ENCODE data around the gene EYS. TPM values are rescaled to one million over a fixed set of nuclear protein-coding genes. Genes with fewer than 3 reads are reported as not detected.
"Not testable (repeated sequence)": the region's sequence is repeated elsewhere in the genome, so short reads cannot be mapped to it uniquely, and the experiment has no call there.

EYS gene
- polyA plus RNA-seq, 2 of the 4 experiments (the other 2 are of a cell fraction), result 0.03 to 0.06 TPM

DNA sequence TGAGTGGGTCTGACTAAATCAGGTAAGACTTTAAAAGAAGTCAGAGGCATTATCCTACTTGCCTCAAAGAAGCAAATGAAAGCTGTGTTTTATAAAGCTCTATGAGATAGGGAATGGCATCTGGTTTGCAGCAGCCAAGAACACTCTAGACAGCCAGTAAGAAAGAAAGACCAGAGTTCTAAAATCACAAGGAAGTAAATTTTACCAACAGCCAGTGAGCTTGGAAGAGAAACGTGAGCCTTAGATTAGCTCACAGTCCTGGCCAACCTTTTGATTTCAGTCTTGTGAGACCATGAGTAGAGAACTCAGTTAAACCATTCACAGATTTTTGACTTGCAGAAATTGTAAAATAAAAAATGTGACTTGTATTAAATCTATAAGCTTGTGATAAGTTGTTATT lies 693.0 kb downstream of the EYS start:
- 47% methylated on average over 1 of the region's 1 CpG for WGBS (ENCODE audit: missing lambda C conversion rate)
- Histone ChIP-seq H3K4me2 (no peak overlapping the region), H3K9me3 (no peaks in the 10 kb centered on the region), H3K4me3 (no peak overlapping the region), H3K27ac (no peak overlapping the region), H3K4me1 (no peaks in the 10 kb centered on the region)
- ATAC-seq (no peak), FAIRE-seq (no peak), DNase-seq (ENCODE audit: low read depth in 1 of 2, low spot score in 1 of 2) (no peak)
- ChIA-PET POLR2A (no interaction called here), CTCF (no interaction called here)
- no peak for TF ChIP-seq EHF (CRISPR knock-in tag; IDR thresholded peaks at IDR 0.05)
- TF ChIP-seq TFCP2L1 (CRISPR knock-in tag; IDR thresholded peaks at IDR 0.05), result no peak
- TF ChIP-seq, protein P1, sequence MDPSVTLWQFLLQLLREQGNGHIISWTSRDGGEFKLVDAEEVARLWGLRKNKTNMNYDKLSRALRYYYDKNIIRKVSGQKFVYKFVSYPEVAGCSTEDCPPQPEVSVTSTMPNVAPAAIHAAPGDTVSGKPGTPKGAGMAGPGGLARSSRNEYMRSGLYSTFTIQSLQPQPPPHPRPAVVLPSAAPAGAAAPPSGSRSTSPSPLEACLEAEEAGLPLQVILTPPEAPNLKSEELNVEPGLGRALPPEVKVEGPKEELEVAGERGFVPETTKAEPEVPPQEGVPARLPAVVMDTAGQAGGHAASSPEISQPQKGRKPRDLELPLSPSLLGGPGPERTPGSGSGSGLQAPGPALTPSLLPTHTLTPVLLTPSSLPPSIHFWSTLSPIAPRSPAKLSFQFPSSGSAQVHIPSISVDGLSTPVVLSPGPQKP (IDR thresholded peaks at IDR 0.05; ENCODE audit: low read depth, low read length), result no peak

DNA sequence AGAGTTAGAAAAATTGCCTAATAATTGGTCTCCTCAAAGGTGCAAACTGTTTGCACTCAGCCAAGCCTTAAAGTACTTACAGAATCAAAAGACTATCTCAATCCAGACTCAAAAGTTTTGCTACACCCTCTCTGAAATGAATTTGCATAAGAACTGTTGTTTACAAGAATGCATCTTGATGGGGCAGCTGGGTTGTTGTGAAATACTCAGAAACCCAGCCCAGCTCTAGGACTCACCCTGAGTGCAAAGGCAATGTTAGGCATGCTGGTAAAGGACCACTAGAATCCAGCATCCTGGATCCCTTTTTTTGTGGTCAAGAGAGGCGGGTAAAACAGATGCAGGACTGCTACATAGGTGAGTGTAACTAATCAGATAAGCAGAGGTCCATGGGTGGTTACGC lies 700.2 kb downstream of the EYS start:
- ChIA-PET POLR2A (no interaction called here), CTCF (no interaction called here)
- no peak for ATAC-seq
- Histone ChIP-seq H3K4me2 (no peak overlapping the region), H3K27ac (no peak overlapping the region), H3K4me3 (no peak overlapping the region), H3K9me3 (no peaks in the 10 kb centered on the region), H3K4me1 (no peaks in the 10 kb centered on the region)
- 42% methylated on average over 2 of the region's 2 CpGs for WGBS (ENCODE audit: missing lambda C conversion rate)
- DNase-seq (ENCODE audit: low read depth in 1 of 2, low spot score in 1 of 2), result no peak
- FAIRE-seq, result no peak
- TF ChIP-seq SMC3 (IDR thresholded peaks at IDR 0.05), result no peak
- TF ChIP-seq TFCP2L1 (CRISPR knock-in tag; IDR thresholded peaks at IDR 0.05), result no peak
- TF ChIP-seq FOSL2 (IDR thresholded peaks at IDR 0.05), result no peak
- TF ChIP-seq FOSL2 (CRISPR knock-in tag; IDR thresholded peaks at IDR 0.05), result no peak
- TF ChIP-seq, protein P2, sequence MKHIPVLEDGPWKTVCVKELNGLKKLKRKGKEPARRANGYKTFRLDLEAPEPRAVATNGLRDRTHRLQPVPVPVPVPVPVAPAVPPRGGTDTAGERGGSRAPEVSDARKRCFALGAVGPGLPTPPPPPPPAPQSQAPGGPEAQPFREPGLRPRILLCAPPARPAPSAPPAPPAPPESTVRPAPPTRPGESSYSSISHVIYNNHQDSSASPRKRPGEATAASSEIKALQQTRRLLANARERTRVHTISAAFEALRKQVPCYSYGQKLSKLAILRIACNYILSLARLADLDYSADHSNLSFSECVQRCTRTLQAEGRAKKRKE (CRISPR knock-in tag; IDR thresholded peaks at IDR 0.05; ENCODE audit: low read depth), result no peak
- TF ChIP-seq HDAC2 (IDR thresholded peaks at IDR 0.05), result no peak
- TF ChIP-seq EP300 (IDR thresholded peaks at IDR 0.05), result no peak
- no peak for TF ChIP-seq ZSCAN20 (CRISPR knock-in tag; IDR thresholded peaks at IDR 0.05)
- TF ChIP-seq, protein P3, sequence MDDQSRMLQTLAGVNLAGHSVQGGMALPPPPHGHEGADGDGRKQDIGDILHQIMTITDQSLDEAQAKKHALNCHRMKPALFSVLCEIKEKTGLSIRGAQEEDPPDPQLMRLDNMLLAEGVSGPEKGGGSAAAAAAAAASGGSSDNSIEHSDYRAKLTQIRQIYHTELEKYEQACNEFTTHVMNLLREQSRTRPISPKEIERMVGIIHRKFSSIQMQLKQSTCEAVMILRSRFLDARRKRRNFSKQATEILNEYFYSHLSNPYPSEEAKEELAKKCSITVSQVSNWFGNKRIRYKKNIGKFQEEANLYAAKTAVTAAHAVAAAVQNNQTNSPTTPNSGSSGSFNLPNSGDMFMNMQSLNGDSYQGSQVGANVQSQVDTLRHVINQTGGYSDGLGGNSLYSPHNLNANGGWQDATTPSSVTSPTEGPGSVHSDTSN (IDR thresholded peaks at IDR 0.05), result no peak
- TF ChIP-seq ZFP36 (IDR thresholded peaks at IDR 0.05; ENCODE audit: borderline replicate concordance, partially characterized antibody), result no peak
- TF ChIP-seq ZC3H11A (IDR thresholded peaks at IDR 0.05), result no peak
- no peak for TF ChIP-seq MAFK (IDR thresholded peaks at IDR 0.05; ENCODE audit: partially characterized antibody)
- no peak for TF ChIP-seq TP53 (CRISPR knock-in tag; IDR thresholded peaks at IDR 0.05)
- TF ChIP-seq PHF8 (IDR thresholded peaks at IDR 0.05; ENCODE audit: borderline replicate concordance, low read depth), result no peak
- no peak for TF ChIP-seq FOSB (CRISPR knock-in tag; IDR thresholded peaks at IDR 0.05)

DNA sequence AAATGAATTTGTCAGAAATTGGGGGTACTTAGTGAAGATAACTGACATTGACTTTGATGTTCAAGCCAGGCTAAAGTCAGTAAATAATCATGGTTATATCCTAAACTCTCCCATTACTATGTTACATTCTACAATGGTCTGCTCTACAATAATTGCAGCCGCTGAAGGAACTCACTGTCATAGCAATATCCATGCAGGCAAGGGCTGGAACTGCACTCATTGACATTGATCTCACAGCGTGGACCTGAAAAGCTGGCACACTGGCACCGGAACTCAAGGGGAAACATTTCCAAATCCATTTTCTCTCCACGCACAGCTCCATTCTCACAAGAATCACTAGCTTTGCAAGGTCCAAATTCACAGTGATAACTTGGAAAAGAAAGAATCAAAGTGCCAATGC lies 702.7 kb downstream of the EYS start:
- POLR2A ChIA-PET, result no interaction called here
- Histone ChIP-seq H3K4me3 (no peak overlapping the region), H3K4me2 (no peak overlapping the region), H3K4me1 (no peaks in the 10 kb centered on the region), H3K27ac (no peak overlapping the region), H3K9me3 (no peaks in the 10 kb centered on the region)
- FAIRE-seq (no peak), ATAC-seq (no peak), DNase-seq (ENCODE audit: low read depth in 1 of 2, low spot score in 1 of 2) (no peak)
- CTCF ChIA-PET, result no interaction called here
- 56% methylated on average over 4 of the region's 4 CpGs for WGBS (ENCODE audit: missing lambda C conversion rate)
- TF ChIP-seq NFE2L2 (conservative IDR thresholded peaks at IDR 0.05; ENCODE audit: low read length), result no peak
- TF ChIP-seq, protein P4, sequence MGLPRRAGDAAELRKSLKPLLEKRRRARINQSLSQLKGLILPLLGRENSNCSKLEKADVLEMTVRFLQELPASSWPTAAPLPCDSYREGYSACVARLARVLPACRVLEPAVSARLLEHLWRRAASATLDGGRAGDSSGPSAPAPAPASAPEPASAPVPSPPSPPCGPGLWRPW (IDR thresholded peaks at IDR 0.05), result no peak
- no peak for TF ChIP-seq HOXB5 (CRISPR knock-in tag; IDR thresholded peaks at IDR 0.05)
- TF ChIP-seq CHD2 (IDR thresholded peaks at IDR 0.05; ENCODE audit: low read length, partially characterized antibody), result no peak

DNA sequence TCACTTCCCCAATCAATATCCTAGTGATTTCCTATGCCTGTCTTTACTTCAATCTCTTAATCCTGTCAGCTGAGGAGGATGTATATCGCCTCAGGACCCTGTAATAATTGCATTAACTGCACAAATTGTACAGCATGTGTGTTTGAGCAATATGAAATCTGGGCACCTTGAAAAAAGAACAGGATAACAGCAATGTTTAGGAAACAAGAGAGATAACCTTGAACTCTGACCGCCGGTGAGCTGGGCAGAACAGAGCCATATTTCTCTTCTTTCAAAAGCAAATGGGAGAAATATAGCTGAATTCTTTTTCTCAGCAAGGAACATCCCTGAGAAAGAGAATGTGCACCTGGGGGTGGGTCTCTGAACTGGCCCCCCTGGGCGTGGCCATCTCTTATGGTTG lies 704.1 kb downstream of the EYS start:
- H3K4me1 ChIP-seq; H3K4me2 ChIP-seq; ATAC-seq; H3K27ac ChIP-seq; H3K4me3 ChIP-seq; H3K9me3 ChIP-seq; FAIRE-seq; DNase-seq (ENCODE audit: low read depth in 1 of 2, low spot score in 1 of 2); POLR2A ChIA-PET; CTCF ChIA-PET: not testable (repeated sequence)
- WGBS (ENCODE audit: missing lambda C conversion rate), result 51% methylated on average over 4 of the region's 4 CpGs

Measured in A549 (cell line).